GM13977 (cell line): Measurements from ENCODE around the gene SLC24A3.

Experiments
- DNase-seq: peaks from one replicate; pipeline ENCODE4 v3.0.0; 2012; ENCODE audit warnings: low spot score
- in situ Hi-C: fragments of 300-500 bp; cut with MboI; formaldehyde crosslinking; loops from one replicate; pipeline ENCODE4 v1.12.0; 2022; ENCODE audit warnings: low sequenced_read_pairs, low pct_unique_long_range_greater_than_20kb, mixed read lengths, inconsistent platforms; ENCODE audit not compliant: unreplicated experiment
- TF ChIP-seq, protein P1 (sequence below): IDR thresholded peaks from 2 replicates; pipeline ENCODE4 v1.5.1; 2012; ENCODE audit warnings: mild to moderate bottlenecking, control low read depth; ENCODE audit not compliant: insufficient read depth; ENCODE audit errors: extremely low read depth, missing control alignments

SLC24A3 gene

DNA sequence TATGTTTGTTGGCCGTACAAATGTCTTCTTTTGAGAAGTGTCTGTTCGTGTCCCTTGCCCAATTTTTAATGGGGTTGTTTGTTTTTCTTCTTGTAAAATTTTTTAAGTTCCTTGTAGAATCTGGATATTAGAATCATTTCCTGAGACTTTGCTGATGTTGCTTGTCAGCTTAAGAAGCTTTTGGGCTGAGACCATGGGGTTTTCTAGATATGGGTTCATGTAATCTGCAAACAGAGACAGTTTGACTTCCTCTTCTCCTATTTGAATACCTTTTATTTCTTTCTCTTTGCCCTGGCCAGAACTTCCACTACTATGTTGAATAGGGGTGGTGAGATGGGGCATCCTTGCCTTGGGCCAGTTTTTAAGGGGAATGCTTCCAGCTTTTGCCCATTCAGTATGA is 82.6 kb downstream of the SLC24A3 start:
- TF ChIP-seq, protein P1, sequence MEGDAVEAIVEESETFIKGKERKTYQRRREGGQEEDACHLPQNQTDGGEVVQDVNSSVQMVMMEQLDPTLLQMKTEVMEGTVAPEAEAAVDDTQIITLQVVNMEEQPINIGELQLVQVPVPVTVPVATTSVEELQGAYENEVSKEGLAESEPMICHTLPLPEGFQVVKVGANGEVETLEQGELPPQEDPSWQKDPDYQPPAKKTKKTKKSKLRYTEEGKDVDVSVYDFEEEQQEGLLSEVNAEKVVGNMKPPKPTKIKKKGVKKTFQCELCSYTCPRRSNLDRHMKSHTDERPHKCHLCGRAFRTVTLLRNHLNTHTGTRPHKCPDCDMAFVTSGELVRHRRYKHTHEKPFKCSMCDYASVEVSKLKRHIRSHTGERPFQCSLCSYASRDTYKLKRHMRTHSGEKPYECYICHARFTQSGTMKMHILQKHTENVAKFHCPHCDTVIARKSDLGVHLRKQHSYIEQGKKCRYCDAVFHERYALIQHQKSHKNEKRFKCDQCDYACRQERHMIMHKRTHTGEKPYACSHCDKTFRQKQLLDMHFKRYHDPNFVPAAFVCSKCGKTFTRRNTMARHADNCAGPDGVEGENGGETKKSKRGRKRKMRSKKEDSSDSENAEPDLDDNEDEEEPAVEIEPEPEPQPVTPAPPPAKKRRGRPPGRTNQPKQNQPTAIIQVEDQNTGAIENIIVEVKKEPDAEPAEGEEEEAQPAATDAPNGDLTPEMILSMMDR = no peak
- DNase-seq = no peak
- in situ Hi-C loops = no loop called here

- TF ChIP-seq, protein P1 = no peak
- in situ Hi-C loops = no loop called here
- no peak for DNase-seq
Observed at GRCh38 chr20:19298652-19299051, 86.2 kb downstream of the SLC24A3 start.

- DNase-seq = no peak
- in situ Hi-C loops = no loop called here
- TF ChIP-seq, protein P1 = no peak
Observed at GRCh38 chr20:19300395-19300794, 88.0 kb downstream of the SLC24A3 start.

DNA sequence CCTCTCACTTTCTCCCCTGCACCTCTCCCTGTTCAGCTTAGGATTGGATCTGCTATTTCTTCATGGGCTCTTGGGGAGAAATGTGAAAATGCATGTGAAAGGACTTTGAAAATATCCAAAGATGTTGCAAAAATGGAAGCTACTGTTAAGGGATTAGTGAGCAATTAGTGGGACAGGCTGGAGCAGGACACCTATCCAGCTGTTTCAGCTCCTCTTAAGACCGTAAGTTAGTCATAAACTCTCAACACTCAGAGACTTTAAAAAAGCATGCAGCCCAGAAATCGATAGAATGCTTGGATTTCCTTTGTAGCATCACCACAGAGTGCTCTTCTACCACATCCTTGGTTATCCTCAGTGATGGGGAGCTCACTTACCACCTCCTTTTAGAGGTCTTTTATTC is 88.7 kb downstream of the SLC24A3 start:
- TF ChIP-seq, protein P1 = no peak
- in situ Hi-C loops = no loop called here
- DNase-seq = no peak

DNA sequence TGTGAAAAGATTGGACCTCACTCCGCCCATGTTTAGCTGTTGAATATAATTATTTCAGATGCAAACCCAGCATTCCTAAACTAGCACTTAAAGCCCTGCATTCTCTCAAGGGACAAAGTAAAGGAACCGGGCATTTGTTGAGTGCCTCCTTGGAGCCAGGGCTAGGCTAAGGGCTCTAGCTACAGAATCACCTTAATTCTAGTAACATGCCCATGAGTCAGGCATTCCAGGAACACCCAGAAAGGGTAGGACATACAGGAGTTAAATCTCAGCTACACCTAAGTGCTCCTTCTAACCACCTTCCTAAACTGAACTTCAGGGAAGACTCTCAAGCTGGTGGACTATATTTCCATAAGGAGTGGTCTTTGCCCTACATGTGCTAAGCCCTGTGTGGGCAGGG is 89.4 kb downstream of the SLC24A3 start:
- in situ Hi-C loops = no loop called here
- TF ChIP-seq, protein P1 = no peak
- DNase-seq = no peak

GRCh38 chr20:19302714-19303113 is 90.3 kb downstream of the SLC24A3 start:
- in situ Hi-C loops = no loop called here
- TF ChIP-seq, protein P1 = no peak
- DNase-seq = no peak

- no peak for DNase-seq
- TF ChIP-seq, protein P1 = no peak
- in situ Hi-C loops = no loop called here
Observed at GRCh38 chr20:19304389-19304788, 91.9 kb downstream of the SLC24A3 start.
